GM12878 (cell line): Measurements from ENCODE around the gene MIAT. TPM values are rescaled to one million over a fixed set of nuclear protein-coding genes. Genes with fewer than 3 reads are reported as not detected.
A peak's percentile ranks its signal among the peaks of the same experiment; 100 is the strongest.

ENCODE experiments used
- ATAC-seq: fragments of 200-7000 bp; cut with Tn5 transposase; 3 replicates; pipeline ENCODE4 v1.9.1; 2020; ENCODE audit warnings: mild to moderate bottlenecking, moderate library complexity
- BruUV-seq: library from RNA; stranded (reverse); fragments of 400-500 nt; replicated peaks from 2 replicates; lab custom pipeline; 2021; lab: Mats Ljungman, UMichigan
- CTCF ChIA-PET: fragments of 300-600 bp; sonication (Branson Sonifier 250); formaldehyde crosslinking; extraction: SDS; loops from one replicate; lab custom pipeline; 2021; ENCODE audit warnings: inconsistent platforms; lab: Yijun Ruan, JAX
- POLR2A ChIA-PET: fragments of 350-600 bp; formaldehyde crosslinking; extraction: SDS; loops from one replicate; lab custom pipeline; 2021; ENCODE audit warnings: inconsistent platforms; lab: Charles Lee
- RAD21 ChIA-PET: fragments of 300-600 bp; sonication (Branson Sonifier 250); formaldehyde crosslinking; loops from one replicate; lab custom pipeline; 2023; ENCODE audit warnings: antibody characterized with exemption; ENCODE audit not compliant: unreplicated experiment; lab: Charles Lee
- SMC1A ChIA-PET: fragments of 300-600 bp; sonication (Branson Sonifier 250); formaldehyde crosslinking; loops from one replicate; lab custom pipeline; 2023; ENCODE audit not compliant: unreplicated experiment, uncharacterized antibody; lab: Charles Lee
- DNase-seq: peaks from one replicate; pipeline ENCODE4 v3.0.0-alpha.2; 2011; ENCODE audit warnings: low read depth, low spot score
- FAIRE-seq: peaks from 3 replicates; lab custom pipeline; 2011; peaks lifted over from hg19 to GRCh38; lab: Jason Lieb, UNC
- H2AFZ ChIP-seq: 2 replicates; pipeline ENCODE4 v1.6.0; 2011; ENCODE audit warnings: low read depth, low read length, control low read depth; ENCODE audit not compliant: control insufficient read depth
- H3K27ac ChIP-seq: 2 replicates; pipeline ENCODE4 v1.5.1; 2011; ENCODE audit warnings: control low read depth; ENCODE audit not compliant: control insufficient read depth, insufficient read depth
- H3K27me3 ChIP-seq, 2 experiments: replicated peaks in 1 of 2; 2 replicates each; pipeline versions ENCODE4 v1.6.0 to v1.6.1; 2011; ENCODE audit warnings: low read length in 1 of 2; ENCODE audit not compliant: control insufficient read depth in 2 of 2, insufficient read depth in 2 of 2
- H3K36me3 ChIP-seq, 2 experiments: 2 replicates each; pipeline ENCODE4 v1.5.1; 2011; ENCODE audit warnings: low read length in 1 of 2; ENCODE audit not compliant: control insufficient read depth in 2 of 2, insufficient read depth in 2 of 2
- H3K4me1 ChIP-seq: 2 replicates; pipeline ENCODE4 v1.6.1; 2011; ENCODE audit warnings: mild to moderate bottlenecking, low read length, moderate library complexity, mixed read lengths; ENCODE audit not compliant: control insufficient read depth, insufficient read depth
- H3K4me2 ChIP-seq: 2 replicates; pipeline ENCODE4 v1.6.0; 2011; ENCODE audit warnings: control low read depth; ENCODE audit not compliant: control insufficient read depth, insufficient read depth
- H3K4me3 ChIP-seq: fragments of 200-600 bp; sonication (generic); 2 replicates; pipeline ENCODE4 v1.5.1; 2016
- H3K79me2 ChIP-seq: 2 replicates; pipeline ENCODE4 v1.6.0; 2011; ENCODE audit warnings: low read length; ENCODE audit not compliant: control insufficient read depth, insufficient read depth
- H3K9ac ChIP-seq: 2 replicates; pipeline ENCODE4 v1.8.0; 2011; ENCODE audit warnings: low read length, control low read depth, mixed read lengths; ENCODE audit not compliant: control insufficient read depth, insufficient read depth
- H3K9me3 ChIP-seq: replicated peaks from 3 replicates; pipeline ENCODE4 v1.5.1; 2011; ENCODE audit warnings: mild to moderate bottlenecking, low read length; ENCODE audit not compliant: control insufficient read depth, insufficient read depth
- H4K20me1 ChIP-seq: 2 replicates; pipeline ENCODE4 v1.6.0; 2011; ENCODE audit not compliant: control insufficient read depth, insufficient read depth
- CHD1 ChIP-seq: IDR thresholded peaks from 2 replicates; pipeline ENCODE4 v1.6.1; 2012; ENCODE audit warnings: low read depth, low read length, improper control_type of control experiment
- FOXM1 ChIP-seq: IDR thresholded peaks from 2 replicates; pipeline ENCODE4 v1.6.1; 2012; ENCODE audit warnings: low read depth, mild to moderate bottlenecking, inconsistent platforms, low read length, moderate library complexity
- GABPA ChIP-seq: IDR thresholded peaks from 2 replicates; pipeline ENCODE4 v1.6.1; 2014; ENCODE audit warnings: antibody characterized with exemption, low read depth, mild to moderate bottlenecking, inconsistent platforms
- MYC ChIP-seq: IDR thresholded peaks from 2 replicates; pipeline ENCODE4 v1.6.1; 2011; ENCODE audit warnings: mild to moderate bottlenecking, low read length, moderate library complexity, inconsistent platforms; ENCODE audit not compliant: insufficient read depth, insufficient replicate concordance, insufficient read length, severe bottlenecking
- SPI1 ChIP-seq: IDR thresholded peaks from 2 replicates; pipeline ENCODE4 v1.6.1; 2011; ENCODE audit warnings: low read depth, mild to moderate bottlenecking, low read length, moderate library complexity, borderline replicate concordance; ENCODE audit not compliant: insufficient read depth
- ZNF217 ChIP-seq: fragments of 450-650 bp; IDR thresholded peaks from 2 replicates; pipeline ENCODE4 v1.6.1; 2017; ENCODE audit warnings: antibody characterized with exemption, mild to moderate bottlenecking
- WGBS: methylation state at CpG from one replicate; pipeline ENCODE4 v1.1.6; 2016; ENCODE audit warnings: low lambda C conversion rate; ENCODE audit not compliant: insufficient replicate concordance, insufficient coverage; ENCODE audit errors: missing lambda C conversion rate; 5-methylcytosine and 5-hydroxymethylcytosine counted together
- in situ Hi-C: fragments of 300-500 bp; cut with MboI; formaldehyde crosslinking; loops from 9 replicates; pipeline ENCODE4 v1.14.3; 2018; ENCODE audit warnings: mixed read lengths
- intact Hi-C: fragments of 100-400 bp; cut with micrococcal nuclease; formaldehyde crosslinking; loops from one replicate; pipeline ENCODE4 v1.14.2; 2022; ENCODE audit not compliant: unreplicated experiment
- polyA plus RNA-seq, 11 experiments: library from polyadenylated mRNA; depleted of rRNA in 4 of 11; unstranded in 6 of 11; stranded (reverse) in 5 of 11; fragments of >200 nt; fragmentation: Nextera tagmentation in 4 of 11; fragmentation: Illumina TruSeq in 1 of 11; extraction: Ambion mirVana in 4 of 11; extraction: Trizol in 1 of 11; gene quantifications; 1 replicate in 1 of 11; 2 replicates in 10 of 11; pipeline versions ENCODE4 v1.2.1 to v1.2.3, GENCODE V29; 2011 to 2016; ENCODE audit warnings: inconsistent platforms in 2 of 11, missing spikeins in 2 of 11, low read depth in 1 of 11
- total RNA-seq, 4 experiments: library from RNA; depleted of rRNA in 3 of 4; stranded (reverse); fragments of >200 nt in 3 of 4; fragmentation: Illumina TruSeq in 1 of 4; extraction: Trizol in 1 of 4; gene quantifications; 2 replicates each; pipeline versions ENCODE4 v1.2.1 to v1.2.3, GENCODE V29; 2013 to 2021
- TF ChIP-seq, protein P1 (sequence below): fragments of 450-650 bp; formaldehyde crosslinking; IDR thresholded peaks from 2 replicates; pipeline ENCODE4 v1.4.0; 2020; ENCODE audit warnings: mild to moderate bottlenecking, moderate library complexity

MIAT gene
- total and polyA plus RNA-seq, 10 of the 15 experiments (the other 5 are each of a cell fraction or from before 2014, with no cell fraction given), result 0.39 to 13.7 (median 4.6) TPM

DNA sequence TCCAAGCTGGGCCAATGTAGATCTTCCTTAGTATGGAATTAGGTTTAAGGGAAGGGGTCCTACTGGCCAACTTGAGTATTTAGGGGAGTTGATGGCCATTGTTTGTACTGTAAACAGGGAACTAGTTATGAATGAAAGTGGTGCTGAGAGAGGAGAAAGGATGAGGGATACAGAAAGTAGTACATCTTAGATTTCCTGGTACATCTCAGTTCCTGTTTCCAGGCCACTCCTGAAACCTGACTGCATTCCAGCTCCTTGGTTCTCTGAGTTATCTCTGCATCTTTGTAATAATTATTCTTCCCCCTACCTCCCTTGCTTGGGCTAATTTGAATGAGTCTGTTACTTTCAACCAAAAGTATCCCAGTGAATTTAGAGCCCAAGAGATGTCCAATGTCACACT, 30.1 kb downstream of the MIAT start:
- ATAC-seq, result peak; percentile 14; the same call in 1 of the 3 replicates
- Histone ChIP-seq H3K4me2 (no peak overlapping the region), H3K9me3 (no peaks in the 10 kb centered on the region), H3K36me3 (no peaks in the 10 kb centered on the region), H3K79me2 (no peaks in the 10 kb centered on the region), H3K4me1 (peaks cover 5% of the 10 kb centered on the region; the same call in 1 of the 2 replicates), H3K9ac (no peak overlapping the region), H3K4me3 (no peak overlapping the region), H2AFZ (no peak overlapping the region), H3K27me3 (no peaks in the 10 kb centered on the region)
- in situ Hi-C loops, result no loop called here
- DNase-seq, result no peak
- ChIA-PET POLR2A (no interaction called here), SMC1A (no interaction called here), CTCF (interaction anchor here (0.8 kb wide), 1 partner anchor 22 kb away, joined by 3 read pairs; no protein-coding TSS in a partner anchor)
- intact Hi-C loops, result no loop called here
- no peak for TF ChIP-seq GABPA
- TF ChIP-seq SPI1, result peak; percentile 72
- TF ChIP-seq, all 136 proteins: peak for 1
- peak; percentile 74 for FAIRE-seq
- H4K20me1 ChIP-seq, result no peaks in the 10 kb centered on the region
- no TSS peak for BruUV-seq
- RAD21 ChIA-PET, result no interaction called here
- H3K27ac ChIP-seq, result peak overlapping the region; percentile 45

DNA sequence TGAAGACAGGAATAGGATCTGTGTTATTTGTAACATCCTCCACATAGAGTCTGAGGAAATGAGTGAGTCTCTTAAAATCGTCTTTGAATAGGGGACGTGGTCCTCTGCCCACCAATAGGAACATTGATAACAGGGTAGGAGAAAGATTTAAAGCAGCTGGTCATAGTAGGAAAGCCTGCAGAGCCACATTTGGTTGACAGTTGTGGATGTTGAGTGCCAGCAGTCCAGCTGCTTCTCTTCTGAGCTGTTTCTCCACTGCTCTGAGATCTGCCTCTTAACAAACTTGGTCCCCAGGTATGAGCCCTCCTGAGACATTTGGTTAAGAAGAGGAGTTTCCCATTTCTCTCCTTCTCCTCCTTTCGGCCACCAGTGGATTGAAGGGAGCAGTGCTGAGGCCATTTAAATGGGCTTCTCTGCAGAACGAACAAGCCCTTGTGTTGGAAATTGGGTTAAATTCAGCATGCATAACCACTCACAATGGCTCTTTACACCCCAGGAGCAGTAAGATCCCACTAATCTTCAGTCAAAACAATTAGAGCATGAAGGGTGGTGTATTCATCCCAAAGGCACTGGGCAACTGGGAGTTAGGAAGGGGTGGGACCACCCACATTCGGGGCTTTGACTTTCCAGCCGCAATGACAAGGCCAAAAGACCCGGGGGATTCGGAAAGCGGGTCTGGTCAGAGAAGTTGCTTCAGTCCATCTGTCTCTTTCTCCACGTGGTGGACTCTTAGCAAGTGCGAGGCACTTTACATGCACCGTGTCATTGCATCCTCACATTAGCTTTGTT, 32.3 kb downstream of the MIAT start:
- Histone ChIP-seq H3K9me3 (no peaks in the 10 kb centered on the region), H2AFZ (no peak overlapping the region), H3K4me1 (peaks cover 5% of the 10 kb centered on the region; the same call in 1 of the 2 replicates), H3K9ac (no peak overlapping the region), H4K20me1 (no peaks in the 10 kb centered on the region), H3K27ac (no peak overlapping the region), H3K36me3 (peaks cover 0 to 3% of the 10 kb centered on the region in 2 experiments; a peak in 1 of 4 replicates), H3K4me3 (no peak overlapping the region), H3K4me2 (no peak overlapping the region), H3K27me3 (no peaks in the 10 kb centered on the region), H3K79me2 (no peaks in the 10 kb centered on the region)
- no peak for ATAC-seq
- intact Hi-C loops (no loop called here), in situ Hi-C loops (no loop called here)
- DNase-seq, result no peak
- CTCF ChIA-PET, result no interaction called here
- SMC1A ChIA-PET, result no interaction called here
- WGBS, result 76% methylated on average over 12 of the region's 12 CpGs
- TF ChIP-seq ZNF217 (no peak), MYC (no peak), FOXM1 (no peak), CHD1 (no peak)
- TF ChIP-seq, protein P1, sequence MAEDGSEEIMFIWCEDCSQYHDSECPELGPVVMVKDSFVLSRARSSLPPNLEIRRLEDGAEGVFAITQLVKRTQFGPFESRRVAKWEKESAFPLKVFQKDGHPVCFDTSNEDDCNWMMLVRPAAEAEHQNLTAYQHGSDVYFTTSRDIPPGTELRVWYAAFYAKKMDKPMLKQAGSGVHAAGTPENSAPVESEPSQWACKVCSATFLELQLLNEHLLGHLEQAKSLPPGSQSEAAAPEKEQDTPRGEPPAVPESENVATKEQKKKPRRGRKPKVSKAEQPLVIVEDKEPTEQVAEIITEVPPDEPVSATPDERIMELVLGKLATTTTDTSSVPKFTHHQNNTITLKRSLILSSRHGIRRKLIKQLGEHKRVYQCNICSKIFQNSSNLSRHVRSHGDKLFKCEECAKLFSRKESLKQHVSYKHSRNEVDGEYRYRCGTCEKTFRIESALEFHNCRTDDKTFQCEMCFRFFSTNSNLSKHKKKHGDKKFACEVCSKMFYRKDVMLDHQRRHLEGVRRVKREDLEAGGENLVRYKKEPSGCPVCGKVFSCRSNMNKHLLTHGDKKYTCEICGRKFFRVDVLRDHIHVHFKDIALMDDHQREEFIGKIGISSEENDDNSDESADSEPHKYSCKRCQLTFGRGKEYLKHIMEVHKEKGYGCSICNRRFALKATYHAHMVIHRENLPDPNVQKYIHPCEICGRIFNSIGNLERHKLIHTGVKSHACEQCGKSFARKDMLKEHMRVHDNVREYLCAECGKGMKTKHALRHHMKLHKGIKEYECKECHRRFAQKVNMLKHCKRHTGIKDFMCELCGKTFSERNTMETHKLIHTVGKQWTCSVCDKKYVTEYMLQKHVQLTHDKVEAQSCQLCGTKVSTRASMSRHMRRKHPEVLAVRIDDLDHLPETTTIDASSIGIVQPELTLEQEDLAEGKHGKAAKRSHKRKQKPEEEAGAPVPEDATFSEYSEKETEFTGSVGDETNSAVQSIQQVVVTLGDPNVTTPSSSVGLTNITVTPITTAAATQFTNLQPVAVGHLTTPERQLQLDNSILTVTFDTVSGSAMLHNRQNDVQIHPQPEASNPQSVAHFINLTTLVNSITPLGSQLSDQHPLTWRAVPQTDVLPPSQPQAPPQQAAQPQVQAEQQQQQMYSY, result no peak
- RAD21 ChIA-PET, result no interaction called here
- no peak for FAIRE-seq
- no TSS peak for BruUV-seq
- POLR2A ChIA-PET, result no interaction called here
